ENCODE data around the gene ADK. TPM values are rescaled to one million over a fixed set of nuclear protein-coding genes. Genes with fewer than 3 reads are reported as not detected.

The ADK gene
- total RNA-seq, 1 donor from 2014 or later, result 53.7 TPM

DNA sequence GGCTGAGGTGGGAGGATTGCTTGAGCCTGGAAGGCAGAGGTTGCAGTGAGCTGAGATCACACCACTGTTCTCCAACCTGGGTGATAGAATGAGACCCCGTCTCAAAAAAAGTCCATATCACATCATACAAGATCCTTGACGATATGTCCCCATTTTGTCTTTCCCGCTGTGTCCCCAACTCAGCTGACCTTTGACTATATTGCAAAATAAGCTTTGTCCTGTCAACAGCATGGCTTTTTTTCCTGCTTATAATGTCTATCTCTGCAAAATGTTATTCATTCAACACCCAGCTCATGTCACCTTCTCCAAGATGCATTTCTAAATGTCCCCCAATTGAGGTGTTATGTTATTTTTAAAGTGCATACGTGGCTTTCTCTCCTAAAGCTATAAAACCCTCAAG is 539.4 kb downstream of the ADK start:
- H3K36me3 ChIP-seq (ENCODE audit: control insufficient read depth, insufficient read depth, low read length), result no peaks in the 10 kb centered on the region
- no peak for TF ChIP-seq CTCF (IDR thresholded peaks at IDR 0.05; ENCODE audit: insufficient read depth, low read length, severe bottlenecking)
- H3K27me3 ChIP-seq (ENCODE audit: control insufficient read depth, insufficient read depth, low read length), result no peaks in the 10 kb centered on the region
- H3K4me3 ChIP-seq (ENCODE audit: low read depth, low read length), result no peak overlapping the region
- no peak for DNase-seq (ENCODE audit: low read depth)
- FAIRE-seq, result no peak

DNA sequence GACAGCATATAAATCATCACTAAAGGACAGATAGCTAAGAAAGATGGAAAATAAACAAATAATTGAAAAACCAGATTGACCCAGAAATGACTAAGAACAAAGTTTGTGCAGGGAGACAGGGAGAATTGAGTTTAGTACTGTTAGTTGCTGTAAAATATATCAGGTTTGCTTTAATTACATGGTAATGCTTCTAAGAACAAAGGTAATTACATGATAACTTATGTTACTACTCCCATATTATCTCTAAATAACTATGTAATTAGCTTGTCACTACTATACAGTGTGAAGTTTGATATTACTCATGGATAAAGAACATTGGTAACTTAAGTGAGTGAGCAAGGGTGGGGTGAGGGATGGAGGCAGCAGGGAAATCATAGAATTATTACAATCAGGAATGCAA is 540.1 kb downstream of the ADK start:
- Histone ChIP-seq H3K4me3 (ENCODE audit: low read depth, low read length) (no peak overlapping the region), H3K27me3 (ENCODE audit: control insufficient read depth, insufficient read depth, low read length) (no peaks in the 10 kb centered on the region), H3K36me3 (ENCODE audit: control insufficient read depth, insufficient read depth, low read length) (no peaks in the 10 kb centered on the region)
- no peak for TF ChIP-seq CTCF (IDR thresholded peaks at IDR 0.05; ENCODE audit: insufficient read depth, low read length, severe bottlenecking)
- FAIRE-seq (no peak), DNase-seq (ENCODE audit: low read depth) (no peak)

DNA sequence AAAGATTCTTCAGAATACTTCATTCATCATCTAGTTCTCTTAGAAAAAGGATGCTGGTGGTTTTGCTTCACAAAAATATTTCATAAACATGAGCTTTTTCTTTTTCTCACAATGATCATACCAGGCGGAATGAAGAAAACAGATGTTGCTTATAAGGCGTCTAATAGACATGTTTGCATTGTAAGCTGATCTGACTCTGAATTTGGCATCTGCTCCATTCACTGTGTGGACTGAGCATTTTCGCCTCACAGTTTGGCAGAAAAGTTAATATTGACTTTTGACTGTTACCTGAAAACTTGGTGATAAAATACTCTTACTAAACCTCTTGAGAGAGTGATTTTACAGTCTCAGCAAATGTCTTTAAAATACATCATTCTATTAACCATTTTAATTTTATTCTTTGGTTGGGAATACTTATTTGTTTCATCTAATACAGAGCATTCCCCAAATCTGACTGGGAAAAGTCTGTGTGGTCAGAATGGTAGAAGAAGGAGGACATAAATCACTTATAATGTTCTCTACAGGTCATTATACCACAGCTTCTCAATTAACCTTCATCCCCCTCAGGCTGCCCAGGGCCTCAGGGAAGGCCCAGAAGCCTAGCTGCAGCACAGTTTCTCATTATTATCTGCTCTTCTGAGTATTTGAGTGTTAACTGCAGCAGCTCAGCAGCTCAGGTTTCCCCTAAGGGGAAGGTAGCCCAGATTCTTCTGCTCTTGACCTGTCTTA is 553.8 kb downstream of the ADK start:
- H3K36me3 ChIP-seq (ENCODE audit: control insufficient read depth, insufficient read depth, low read length), result peaks cover 2% of the 10 kb centered on the region
- FAIRE-seq, result no peak
- H3K4me3 ChIP-seq (ENCODE audit: low read depth, low read length), result no peak overlapping the region
- no peaks in the 10 kb centered on the region for H3K27me3 ChIP-seq (ENCODE audit: control insufficient read depth, insufficient read depth, low read length)
- TF ChIP-seq CTCF (IDR thresholded peaks at IDR 0.05; ENCODE audit: insufficient read depth, low read length, severe bottlenecking), result no peak
- no peak for DNase-seq (ENCODE audit: low read depth)

- FAIRE-seq (no peak), DNase-seq (ENCODE audit: low read depth) (no peak)
- no peak for TF ChIP-seq CTCF (IDR thresholded peaks at IDR 0.05; ENCODE audit: insufficient read depth, low read length, severe bottlenecking)
- Histone ChIP-seq H3K36me3 (ENCODE audit: control insufficient read depth, insufficient read depth, low read length) (peaks cover 2% of the 10 kb centered on the region), H3K27me3 (ENCODE audit: control insufficient read depth, insufficient read depth, low read length) (no peaks in the 10 kb centered on the region), H3K4me3 (ENCODE audit: low read depth, low read length) (no peak overlapping the region)
These were observed 554.4 kb downstream of the ADK start for GRCh38 chr10:74705358-74705980.

- DNase-seq (ENCODE audit: low read depth), result peak; percentile 62
- Histone ChIP-seq H3K4me3 (ENCODE audit: low read depth, low read length) (no peak overlapping the region), H3K27me3 (ENCODE audit: control insufficient read depth, insufficient read depth, low read length) (no peaks in the 10 kb centered on the region), H3K36me3 (ENCODE audit: control insufficient read depth, insufficient read depth, low read length) (peaks cover 2% of the 10 kb centered on the region)
- no peak for FAIRE-seq
- TF ChIP-seq CTCF (IDR thresholded peaks at IDR 0.05; ENCODE audit: insufficient read depth, low read length, severe bottlenecking), result no peak
These were observed 555.9 kb downstream of the ADK start for GRCh38 chr10:74706966-74707365.

All from bronchial epithelial cell (primary cell).